Rectal smooth muscle tissue (tissue), 1 donor: ENCODE data around the gene RAB11FIP4.
A peak's percentile ranks its signal among the peaks of the same experiment; 100 is the strongest.

ENCODE experiments used
- H3K27ac ChIP-seq: one replicate; pipeline ENCODE4 v1.7.0; 2013; ENCODE audit warnings: low read depth, low read length, inconsistent platforms
- H3K27me3 ChIP-seq: one replicate; pipeline ENCODE4 v1.7.0; 2013; ENCODE audit warnings: low read length; ENCODE audit not compliant: control insufficient read depth, insufficient read depth
- H3K36me3 ChIP-seq: one replicate; pipeline ENCODE4 v1.7.0; 2013; ENCODE audit warnings: low read length; ENCODE audit not compliant: control insufficient read depth, insufficient read depth
- H3K4me1 ChIP-seq: one replicate; pipeline ENCODE4 v1.7.0; 2013; ENCODE audit warnings: low read length; ENCODE audit not compliant: control insufficient read depth, insufficient read depth
- H3K4me3 ChIP-seq: one replicate; pipeline ENCODE4 v1.7.0; 2013; ENCODE audit warnings: low read length
- H3K9ac ChIP-seq: one replicate; pipeline ENCODE4 v1.7.0; 2013; ENCODE audit warnings: low read length

Gene RAB11FIP4

GRCh38 chr17:31558748-31559583 is 167.5 kb downstream of the RAB11FIP4 start:
- peak overlapping the region; percentile 87 for H3K27ac ChIP-seq
- H3K4me3 ChIP-seq, result peak overlapping the region; percentile 66
- no peak overlapping the region for H3K9ac ChIP-seq

GRCh38 chr17:31559584-31560501 is 168.4 kb downstream of the RAB11FIP4 start:
- peak overlapping the region; percentile 81 for H3K27ac ChIP-seq
- no peaks in the 10 kb centered on the region for H3K36me3 ChIP-seq
- peaks cover 22% of the 10 kb centered on the region for H3K4me1 ChIP-seq
- H3K4me3 ChIP-seq, result peak overlapping the region; percentile 61
- no peak overlapping the region for H3K9ac ChIP-seq
- H3K27me3 ChIP-seq, result no peaks in the 10 kb centered on the region

More at GRCh38 chr17:31558748-31559583, 167.5 kb downstream of the RAB11FIP4 start:
- Histone ChIP-seq H3K4me1 (peaks cover 14% of the 10 kb centered on the region), H3K27me3 (no peaks in the 10 kb centered on the region), H3K36me3 (no peaks in the 10 kb centered on the region)

GRCh38 chr17:31560616-31561235 is 169.3 kb downstream of the RAB11FIP4 start:
- Histone ChIP-seq H3K4me3 (peak overlapping the region; percentile 61), H3K27me3 (no peaks in the 10 kb centered on the region), H3K4me1 (peaks cover 30% of the 10 kb centered on the region), H3K36me3 (no peaks in the 10 kb centered on the region), H3K9ac (no peak overlapping the region), H3K27ac (peak overlapping the region; percentile 81)

GRCh38 chr17:31561469-31562375 is 170.2 kb downstream of the RAB11FIP4 start:
- no peaks in the 10 kb centered on the region for H3K36me3 ChIP-seq
- peaks cover 37% of the 10 kb centered on the region for H3K4me1 ChIP-seq
- H3K27ac ChIP-seq, result no peak overlapping the region
- H3K9ac ChIP-seq, result no peak overlapping the region
- no peaks in the 10 kb centered on the region for H3K27me3 ChIP-seq
- H3K4me3 ChIP-seq, result peak overlapping the region; percentile 43

GRCh38 chr17:31562376-31562840 is 170.9 kb downstream of the RAB11FIP4 start:
- Histone ChIP-seq H3K9ac (no peak overlapping the region), H3K4me3 (no peak overlapping the region), H3K4me1 (peaks cover 44% of the 10 kb centered on the region), H3K36me3 (no peaks in the 10 kb centered on the region), H3K27me3 (no peaks in the 10 kb centered on the region), H3K27ac (no peak overlapping the region)

GRCh38 chr17:31564291-31564690 is 172.8 kb downstream of the RAB11FIP4 start:
- no peak overlapping the region for H3K9ac ChIP-seq
- H3K27ac ChIP-seq, result no peak overlapping the region
- no peak overlapping the region for H3K4me3 ChIP-seq
- H3K4me1 ChIP-seq, result peaks cover 43% of the 10 kb centered on the region
- H3K27me3 ChIP-seq, result no peaks in the 10 kb centered on the region
- H3K36me3 ChIP-seq, result no peaks in the 10 kb centered on the region

GRCh38 chr17:31564883-31565301 is 173.4 kb downstream of the RAB11FIP4 start:
- no peak overlapping the region for H3K4me3 ChIP-seq
- no peak overlapping the region for H3K27ac ChIP-seq
- H3K4me1 ChIP-seq, result peaks cover 43% of the 10 kb centered on the region
- no peak overlapping the region for H3K9ac ChIP-seq
- H3K27me3 ChIP-seq, result no peaks in the 10 kb centered on the region
- H3K36me3 ChIP-seq, result no peaks in the 10 kb centered on the region

GRCh38 chr17:31565652-31566051 is 174.2 kb downstream of the RAB11FIP4 start:
- Histone ChIP-seq H3K36me3 (no peaks in the 10 kb centered on the region), H3K9ac (no peak overlapping the region), H3K4me1 (peaks cover 50% of the 10 kb centered on the region), H3K27ac (peak overlapping the region; percentile 13), H3K4me3 (no peak overlapping the region), H3K27me3 (no peaks in the 10 kb centered on the region)

- Histone ChIP-seq H3K9ac (no peak overlapping the region), H3K36me3 (no peaks in the 10 kb centered on the region), H3K4me1 (peaks cover 49% of the 10 kb centered on the region), H3K4me3 (no peak overlapping the region), H3K27ac (peak overlapping the region; percentile 57), H3K27me3 (no peaks in the 10 kb centered on the region)
Observed at GRCh38 chr17:31566247-31566991, 174.9 kb downstream of the RAB11FIP4 start.

GRCh38 chr17:31566992-31567373 is 175.5 kb downstream of the RAB11FIP4 start:
- Histone ChIP-seq H3K27me3 (no peaks in the 10 kb centered on the region), H3K27ac (peak overlapping the region; percentile 57), H3K36me3 (no peaks in the 10 kb centered on the region), H3K4me1 (peaks cover 49% of the 10 kb centered on the region), H3K4me3 (no peak overlapping the region), H3K9ac (no peak overlapping the region)

GRCh38 chr17:31568121-31568520 is 176.6 kb downstream of the RAB11FIP4 start:
- H3K27ac ChIP-seq, result peak overlapping the region; percentile 56
- no peak overlapping the region for H3K9ac ChIP-seq
- H3K4me3 ChIP-seq, result no peak overlapping the region
- no peaks in the 10 kb centered on the region for H3K27me3 ChIP-seq
- H3K36me3 ChIP-seq, result no peaks in the 10 kb centered on the region
- H3K4me1 ChIP-seq, result peaks cover 57% of the 10 kb centered on the region
